ENCODE results near the gene RAB8B. TPM values are rescaled to one million over a fixed set of nuclear protein-coding genes. Genes with fewer than 3 reads are reported as not detected.

RAB8B gene
- total and polyA plus RNA-seq, 10 of the 15 experiments (the other 5 are each of a cell fraction or from before 2014, with no cell fraction given), result 17.8 to 104 (median 65.1) TPM

- in situ Hi-C loops (cut with MboI), result no loop called here
These were observed 124.4 kb downstream of the RAB8B start for GRCh38 chr15:63313825-63314224.

GRCh38 chr15:63314409-63314808 is 125.0 kb downstream of the RAB8B start:
- Histone ChIP-seq H3K36me3 (ENCODE audit: control insufficient read depth in 2 of 2, insufficient read depth in 2 of 2, low read length in 1 of 2) (no peaks in the 10 kb centered on the region), H3K27ac (ENCODE audit: control insufficient read depth, insufficient read depth) (no peak overlapping the region), H3K27me3 (replicated peaks in 1 of 2; ENCODE audit: control insufficient read depth in 2 of 2, insufficient read depth in 2 of 2, low read length in 1 of 2) (no peaks in the 10 kb centered on the region), H3K79me2 (ENCODE audit: control insufficient read depth, insufficient read depth, low read length) (no peaks in the 10 kb centered on the region), H2AFZ (ENCODE audit: control insufficient read depth, low read depth, low read length) (no peak overlapping the region), H3K4me1 (ENCODE audit: control insufficient read depth, insufficient read depth, low read length) (no peaks in the 10 kb centered on the region), H3K9ac (ENCODE audit: control insufficient read depth, insufficient read depth, low read length) (no peak overlapping the region), H3K9me3 (replicated peaks; ENCODE audit: control insufficient read depth, insufficient read depth, low read length) (no peaks in the 10 kb centered on the region), H3K4me2 (ENCODE audit: control insufficient read depth, insufficient read depth) (no peak overlapping the region), H4K20me1 (ENCODE audit: control insufficient read depth, insufficient read depth) (no peaks in the 10 kb centered on the region), H3K4me3 (no peak overlapping the region)
- ChIA-PET SMC1A (ENCODE audit: uncharacterized antibody, unreplicated experiment) (no interaction called here), CTCF (interaction anchor here (1.6 kb wide), 1 partner anchor 24 kb away, joined by 6 read pairs; no protein-coding TSS in a partner anchor), POLR2A (no interaction called here), RAD21 (ENCODE audit: unreplicated experiment) (no interaction called here)
- in situ Hi-C loops (cut with MboI), result no loop called here
- no peak for TF ChIP-seq ZNF687 (IDR thresholded peaks at IDR 0.05)
- FAIRE-seq, result no peak
- DNase-seq (ENCODE audit: low read depth, low spot score), result no peak
- 6% methylated on average over 2 of the region's 2 CpGs for WGBS (ENCODE audit: insufficient coverage, insufficient replicate concordance, low lambda C conversion rate, missing lambda C conversion rate)
- ATAC-seq, result no peak
- intact Hi-C loops (cut with micrococcal nuclease; ENCODE audit: unreplicated experiment), result no loop called here
- BruUV-seq (replicated peaks), result no TSS peak

More at GRCh38 chr15:63313825-63314224, 124.4 kb downstream of the RAB8B start:
- DNase-seq (ENCODE audit: low read depth, low spot score) (no peak), FAIRE-seq (no peak), ATAC-seq (no peak)
- no TSS peak for BruUV-seq (replicated peaks)
- intact Hi-C loops (cut with micrococcal nuclease; ENCODE audit: unreplicated experiment), result no loop called here
- Histone ChIP-seq H3K4me2 (ENCODE audit: control insufficient read depth, insufficient read depth) (no peak overlapping the region), H4K20me1 (ENCODE audit: control insufficient read depth, insufficient read depth) (no peaks in the 10 kb centered on the region), H3K4me3 (no peak overlapping the region), H2AFZ (ENCODE audit: control insufficient read depth, low read depth, low read length) (no peak overlapping the region), H3K9me3 (replicated peaks; ENCODE audit: control insufficient read depth, insufficient read depth, low read length) (no peaks in the 10 kb centered on the region), H3K27ac (ENCODE audit: control insufficient read depth, insufficient read depth) (no peak overlapping the region), H3K4me1 (ENCODE audit: control insufficient read depth, insufficient read depth, low read length) (no peaks in the 10 kb centered on the region), H3K36me3 (ENCODE audit: control insufficient read depth in 2 of 2, insufficient read depth in 2 of 2, low read length in 1 of 2) (no peaks in the 10 kb centered on the region), H3K79me2 (ENCODE audit: control insufficient read depth, insufficient read depth, low read length) (no peaks in the 10 kb centered on the region), H3K27me3 (replicated peaks in 1 of 2; ENCODE audit: control insufficient read depth in 2 of 2, insufficient read depth in 2 of 2, low read length in 1 of 2) (no peaks in the 10 kb centered on the region), H3K9ac (ENCODE audit: control insufficient read depth, insufficient read depth, low read length) (no peak overlapping the region)
- WGBS (ENCODE audit: insufficient coverage, insufficient replicate concordance, low lambda C conversion rate, missing lambda C conversion rate), result 54% methylated on average over 4 of the region's 4 CpGs
- ChIA-PET CTCF (interaction anchor here (1.6 kb wide), 1 partner anchor 23 kb away, joined by 6 read pairs; no protein-coding TSS in a partner anchor), POLR2A (no interaction called here), RAD21 (ENCODE audit: unreplicated experiment) (no interaction called here), SMC1A (ENCODE audit: uncharacterized antibody, unreplicated experiment) (interaction anchor here (0.8 to 2.0 kb wide), 2 partner anchors 17 to 91 kb away, joined by 6 to 8 read pairs; no protein-coding TSS in a partner anchor)
- TF ChIP-seq ETV6 (conservative IDR thresholded peaks at IDR 0.05 in 1 of 2, IDR thresholded peaks at IDR 0.05 in 1 of 2; ENCODE audit: borderline replicate concordance in 1 of 2, low read depth in 1 of 2) (no peak), FOXK2 (IDR thresholded peaks at IDR 0.05) (no peak), RFX5 (IDR thresholded peaks at IDR 0.05; ENCODE audit: low read depth, low read length) (no peak)

Data from GM12878 (cell line).